H1 (cell line): ENCODE measurements around the gene IFRD1. TPM values are rescaled to one million over a fixed set of nuclear protein-coding genes. Genes with fewer than 3 reads are reported as not detected.

Source experiments
- BACH1 ChIP-seq: IDR thresholded peaks from 2 replicates; pipeline ENCODE4 v1.6.1; 2012; ENCODE audit warnings: low read length, improper control_type of control experiment
- BCL11A ChIP-seq, 2 experiments: IDR thresholded peaks; one replicate each; pipeline ENCODE4 v1.6.1; 2011; ENCODE audit warnings: low read depth in 2 of 2, low read length in 2 of 2, mild to moderate bottlenecking in 2 of 2
- CBX8 ChIP-seq: fragments of 300-800, 300-1000 bp; sonication (generic); IDR thresholded peaks from 2 replicates; pipeline ENCODE4 v1.7.1; 2016; ENCODE audit warnings: low read depth, low read length, borderline replicate concordance
- TAF7 ChIP-seq: optimal IDR thresholded peaks from 2 replicates; pipeline ENCODE3; 2011; ENCODE audit warnings: low read depth, mild to moderate bottlenecking, inconsistent platforms, low read length, moderate library complexity, borderline replicate concordance
- polyA plus RNA-seq, 7 experiments: library from polyadenylated mRNA; depleted of rRNA in 3 of 7; stranded (reverse) in 5 of 7; unstranded in 2 of 7; fragments of >200 nt in 5 of 7; fragments of 200-250 nt in 2 of 7; gene quantifications; 1 replicate in 5 of 7; 2 replicates in 1 of 7; 4 replicates in 1 of 7; pipeline versions ENCODE4 v1.2.1 to v1.2.3, GENCODE V29; 2011 to 2013; ENCODE audit warnings: missing spikeins in 2 of 7, mixed read lengths in 2 of 7
- total RNA-seq: library from RNA; stranded (reverse); fragmentation: NEBNext Ultra II Directional; extraction: Animal tissue kit (Norgen Biotek cat#: 25700); gene quantifications from 2 replicates; pipeline ENCODE4 v1.2.1, GENCODE V29; 2021

Gene IFRD1
- total and polyA plus RNA-seq, 2 of the 8 experiments (the other 6 are each of a cell fraction or from before 2014, with no cell fraction given): 23.0 to 50.4 TPM

DNA sequence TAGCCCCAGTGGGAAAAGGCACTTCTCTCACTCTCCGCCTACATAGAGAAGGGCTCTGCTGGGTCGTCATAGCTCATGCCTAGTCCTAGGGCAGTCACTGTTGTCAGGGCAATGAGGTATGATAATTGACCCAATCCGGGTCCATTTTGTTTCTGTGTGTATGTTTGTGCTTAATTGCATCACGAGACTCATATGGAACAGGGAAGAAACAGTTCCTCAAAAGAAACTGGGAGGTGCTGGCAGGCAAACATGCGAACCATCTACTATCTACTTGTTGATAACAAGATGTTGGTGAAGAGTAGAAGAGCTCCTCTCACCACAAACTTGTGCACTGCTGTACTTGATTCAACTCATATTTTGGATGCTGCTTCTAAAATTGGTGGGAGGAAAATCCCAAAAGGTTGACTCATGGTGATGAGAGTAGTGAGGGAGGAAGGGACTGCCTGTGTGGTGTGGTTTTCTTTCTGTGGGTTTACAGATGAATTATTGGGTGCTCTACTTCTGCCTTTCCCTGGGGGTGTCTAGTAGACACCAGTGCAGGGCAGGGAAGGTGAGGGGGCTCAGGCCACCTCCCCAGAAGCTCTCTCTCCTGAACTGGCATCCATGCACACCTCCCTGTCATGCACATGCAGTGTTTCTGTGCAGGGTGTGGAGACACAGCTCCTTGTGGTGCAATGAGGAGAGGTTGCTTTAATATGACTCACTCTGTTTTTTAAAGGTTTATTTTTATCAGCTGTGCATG, 59.9 kb downstream of the IFRD1 start (continued):
- TF ChIP-seq TAF7 (no peak), BACH1 (no peak), CBX8 (no peak), BCL11A (IDR thresholded peaks at IDR 0.05; ENCODE audit: low read depth in 2 of 2, low read length in 2 of 2) (no peak)
